ENCODE results near the gene NIPBL.

DNA sequence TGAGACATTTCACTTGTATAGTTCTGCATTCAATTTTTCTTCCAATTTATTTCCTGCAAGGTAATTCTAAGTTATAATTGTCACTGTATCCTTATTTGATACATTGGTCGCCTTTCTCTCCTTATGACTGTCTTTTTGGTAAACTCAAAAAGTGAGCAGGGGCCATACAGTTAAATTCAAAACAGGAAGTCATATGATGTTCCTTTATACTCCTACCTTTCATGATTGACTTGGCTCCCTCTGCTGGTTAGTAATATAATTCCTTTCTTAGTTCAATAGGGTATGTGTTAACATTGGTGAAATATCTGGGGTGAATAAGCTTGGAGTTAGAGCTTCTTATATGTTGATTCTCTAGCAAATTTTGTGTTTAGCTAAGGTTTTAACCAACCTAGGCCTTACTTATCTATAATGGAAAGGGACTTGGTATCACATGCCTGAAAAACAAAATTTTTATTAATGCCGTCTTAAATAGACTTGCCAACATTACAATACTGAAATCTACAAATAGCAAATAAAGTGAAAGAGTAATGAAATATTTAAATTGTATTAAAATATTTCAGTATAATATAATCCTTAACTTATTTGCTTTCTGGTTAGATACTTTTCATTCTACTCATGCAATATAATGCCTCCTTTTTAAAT, 6.0 kb upstream of the NIPBL start:
- TF ChIP-seq, protein P1, sequence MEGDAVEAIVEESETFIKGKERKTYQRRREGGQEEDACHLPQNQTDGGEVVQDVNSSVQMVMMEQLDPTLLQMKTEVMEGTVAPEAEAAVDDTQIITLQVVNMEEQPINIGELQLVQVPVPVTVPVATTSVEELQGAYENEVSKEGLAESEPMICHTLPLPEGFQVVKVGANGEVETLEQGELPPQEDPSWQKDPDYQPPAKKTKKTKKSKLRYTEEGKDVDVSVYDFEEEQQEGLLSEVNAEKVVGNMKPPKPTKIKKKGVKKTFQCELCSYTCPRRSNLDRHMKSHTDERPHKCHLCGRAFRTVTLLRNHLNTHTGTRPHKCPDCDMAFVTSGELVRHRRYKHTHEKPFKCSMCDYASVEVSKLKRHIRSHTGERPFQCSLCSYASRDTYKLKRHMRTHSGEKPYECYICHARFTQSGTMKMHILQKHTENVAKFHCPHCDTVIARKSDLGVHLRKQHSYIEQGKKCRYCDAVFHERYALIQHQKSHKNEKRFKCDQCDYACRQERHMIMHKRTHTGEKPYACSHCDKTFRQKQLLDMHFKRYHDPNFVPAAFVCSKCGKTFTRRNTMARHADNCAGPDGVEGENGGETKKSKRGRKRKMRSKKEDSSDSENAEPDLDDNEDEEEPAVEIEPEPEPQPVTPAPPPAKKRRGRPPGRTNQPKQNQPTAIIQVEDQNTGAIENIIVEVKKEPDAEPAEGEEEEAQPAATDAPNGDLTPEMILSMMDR (IDR thresholded peaks at IDR 0.05): peak in 2 of 3 donors; percentile 66 to 72
- TF ChIP-seq POLR2AphosphoS5 (IDR thresholded peaks at IDR 0.05) (no peak), POLR2A (IDR thresholded peaks at IDR 0.05) (no peak)

All from breast epithelium (tissue), 3 donors.